IPS DF 19.7 (cell line): ENCODE measurements around the gene NIT1.

Experiments
- DNase-seq: peaks from one replicate; pipeline ENCODE4 v3.0.0-alpha.2; 2013; ENCODE audit warnings: low read depth, low spot score

The NIT1 gene, protein sequence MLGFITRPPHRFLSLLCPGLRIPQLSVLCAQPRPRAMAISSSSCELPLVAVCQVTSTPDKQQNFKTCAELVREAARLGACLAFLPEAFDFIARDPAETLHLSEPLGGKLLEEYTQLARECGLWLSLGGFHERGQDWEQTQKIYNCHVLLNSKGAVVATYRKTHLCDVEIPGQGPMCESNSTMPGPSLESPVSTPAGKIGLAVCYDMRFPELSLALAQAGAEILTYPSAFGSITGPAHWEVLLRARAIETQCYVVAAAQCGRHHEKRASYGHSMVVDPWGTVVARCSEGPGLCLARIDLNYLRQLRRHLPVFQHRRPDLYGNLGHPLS

GRCh38 chr1:161117759-161118581 is at the start of gene NIT1, which contains the start of gene PFDN2:
NIT1 (plus strand) TSS chr1:161118105; CDS start chr1:161118177, 72 bp downstream.
PFDN2 (minus strand) TSS chr1:161118037; CDS start chr1:161118026, 11 bp downstream.
- DNase-seq, result peak; percentile 69

DNA sequence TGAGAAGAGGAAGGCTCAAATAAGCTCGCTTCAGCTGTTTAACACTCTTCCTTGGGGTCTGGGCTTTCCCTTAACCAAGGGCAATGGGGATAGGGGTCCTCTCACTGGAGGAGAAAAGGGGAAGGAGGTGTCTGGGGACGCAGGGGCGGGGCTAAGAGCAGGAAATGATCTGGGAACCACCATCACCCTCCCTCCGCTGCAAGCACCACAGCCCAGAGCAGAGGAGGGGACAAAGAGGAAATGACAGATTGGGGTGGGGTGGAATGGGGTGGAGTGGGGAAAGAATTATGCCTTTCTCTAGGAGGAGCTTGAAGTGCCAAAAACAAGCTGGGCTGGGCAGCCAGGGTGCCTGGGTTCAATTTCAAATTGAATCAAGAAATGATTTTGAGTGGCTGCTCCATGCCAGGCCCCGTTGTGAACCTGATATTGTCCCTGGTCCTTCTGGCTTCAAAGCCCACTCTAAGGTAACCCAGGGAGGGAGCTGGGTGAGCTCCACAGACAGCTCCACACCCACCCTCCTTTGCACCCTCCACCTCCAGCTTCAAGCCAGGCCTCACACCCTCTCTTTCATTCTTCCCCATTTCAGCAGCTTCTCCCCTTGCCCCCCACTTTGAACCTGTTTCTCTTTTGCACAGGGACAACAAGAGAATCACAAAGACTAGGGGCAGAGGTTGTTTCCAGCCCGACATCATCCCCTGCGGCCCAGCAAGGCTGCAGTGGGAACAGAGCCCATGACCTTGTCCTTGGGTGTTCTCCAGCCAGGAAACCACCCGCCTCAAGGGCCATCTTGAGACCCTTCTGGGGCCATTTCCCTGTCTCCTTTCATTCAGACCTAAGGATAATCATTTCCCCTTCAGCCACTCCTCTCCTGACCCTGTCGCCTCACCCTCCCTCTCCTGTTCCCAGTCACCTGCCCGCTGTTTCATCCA is 49.3 kb upstream of the NIT1 start:
- no peak for DNase-seq

DNA sequence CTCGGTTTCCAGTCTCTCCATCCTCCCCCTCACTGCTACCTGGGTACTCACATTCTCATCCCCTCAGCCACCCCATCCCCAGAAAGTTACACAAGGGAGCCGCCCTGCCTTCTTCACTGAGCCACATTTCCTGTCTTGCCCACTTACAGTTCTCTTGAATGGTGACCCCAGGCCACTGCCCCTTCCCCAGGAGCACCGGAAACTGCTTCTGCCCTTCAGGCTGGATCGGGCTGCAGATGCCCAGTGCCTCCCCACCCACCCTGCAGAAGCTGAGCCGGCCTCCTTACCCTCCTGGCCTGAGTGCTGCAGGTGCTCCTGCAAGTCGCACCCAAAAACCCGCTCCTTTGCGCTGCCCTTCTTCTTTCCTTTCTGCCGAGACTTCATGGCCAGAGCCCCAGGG is 48.7 kb upstream of the NIT1 start:
- DNase-seq, result no peak

DNA sequence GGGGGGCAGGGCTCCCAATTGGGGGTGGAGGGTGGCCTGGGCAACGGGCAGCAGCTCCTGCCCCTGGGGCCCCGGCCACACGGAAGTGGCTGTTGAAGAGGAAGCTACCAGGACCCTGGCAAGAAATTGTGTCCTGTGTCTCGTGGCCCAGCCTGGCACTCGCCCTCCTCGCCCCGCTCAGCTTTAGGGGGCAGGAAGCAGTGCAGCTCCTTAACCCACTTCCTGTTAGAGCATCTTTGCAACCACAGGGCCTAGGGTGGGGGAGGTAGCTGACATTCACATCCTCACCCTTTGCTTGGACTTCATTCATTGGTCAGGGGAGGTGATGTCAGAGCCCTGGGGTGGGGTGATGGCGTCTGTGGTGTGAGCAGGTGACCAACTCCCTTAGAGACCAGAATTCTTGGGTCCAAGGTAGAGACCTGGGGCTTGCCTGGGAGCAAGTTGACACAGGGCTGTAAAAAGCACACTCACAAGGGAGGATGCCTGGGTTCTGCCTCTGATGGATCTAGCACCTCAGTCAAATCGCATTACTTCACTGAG is 48.1 kb upstream of the NIT1 start, which contains the start of gene ARHGAP30:
ARHGAP30 (minus strand) TSS at position 161 of the 540 bp plus-strand sequence. CDS start 267 bp downstream, outside the sequence.
- no peak for DNase-seq

DNA sequence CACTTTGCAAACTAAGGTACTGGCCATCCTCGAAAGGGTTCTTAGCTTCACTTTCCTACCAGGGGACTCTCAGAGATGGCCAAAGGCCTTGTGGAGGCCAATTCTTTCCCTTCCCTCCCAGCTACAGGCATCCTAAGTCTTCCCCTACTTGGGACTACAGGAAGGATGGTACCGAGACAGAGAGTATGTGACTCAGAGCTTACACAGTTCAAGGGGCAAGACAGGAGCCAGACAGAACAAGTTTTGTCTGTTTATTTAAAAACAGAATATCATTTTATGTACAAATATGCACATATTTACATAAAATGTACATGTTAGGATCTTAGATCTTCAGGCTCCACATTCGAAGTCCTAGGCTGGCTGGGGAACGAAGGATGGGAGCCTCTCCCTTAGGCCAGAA is 47.1 kb upstream of the NIT1 start:
- no peak for DNase-seq

- no peak for DNase-seq
These were observed 46.0 kb upstream of the NIT1 start for GRCh38 chr1:161071886-161072371.

DNA sequence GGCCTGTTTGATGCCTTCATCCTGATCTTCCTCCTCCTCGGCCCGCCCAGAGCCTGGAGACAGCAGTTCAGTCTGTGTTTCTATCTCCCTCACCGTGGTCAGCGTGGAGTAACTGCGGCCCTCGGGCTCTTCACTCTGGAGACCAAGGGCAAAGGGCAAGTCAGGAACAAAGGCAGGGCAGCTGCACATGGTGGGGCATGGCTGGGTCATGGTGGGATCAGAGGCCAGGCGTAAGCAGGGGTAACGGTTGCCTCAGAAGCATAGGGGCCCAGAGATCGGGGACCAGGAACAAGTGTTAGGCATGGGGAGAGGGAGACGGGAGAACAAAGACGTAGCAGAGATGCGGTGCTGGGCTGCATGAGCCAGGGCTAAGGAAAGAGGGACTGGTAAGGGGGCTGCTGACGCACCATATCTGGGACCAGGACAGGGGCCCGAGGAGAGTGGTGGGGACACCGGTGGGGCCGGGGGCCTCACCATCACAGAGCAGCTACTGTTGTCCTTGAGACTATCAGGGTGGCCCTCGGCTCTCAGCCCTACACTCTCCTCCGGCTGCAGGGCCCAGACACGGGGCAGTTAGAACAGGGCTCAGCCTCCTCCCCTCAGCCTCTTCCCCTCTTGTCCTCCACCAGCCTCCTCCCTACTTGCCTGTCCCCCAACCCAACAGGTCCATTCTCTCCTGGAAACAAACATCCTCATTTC is 45.0 kb upstream of the NIT1 start:
- no peak for DNase-seq

DNA sequence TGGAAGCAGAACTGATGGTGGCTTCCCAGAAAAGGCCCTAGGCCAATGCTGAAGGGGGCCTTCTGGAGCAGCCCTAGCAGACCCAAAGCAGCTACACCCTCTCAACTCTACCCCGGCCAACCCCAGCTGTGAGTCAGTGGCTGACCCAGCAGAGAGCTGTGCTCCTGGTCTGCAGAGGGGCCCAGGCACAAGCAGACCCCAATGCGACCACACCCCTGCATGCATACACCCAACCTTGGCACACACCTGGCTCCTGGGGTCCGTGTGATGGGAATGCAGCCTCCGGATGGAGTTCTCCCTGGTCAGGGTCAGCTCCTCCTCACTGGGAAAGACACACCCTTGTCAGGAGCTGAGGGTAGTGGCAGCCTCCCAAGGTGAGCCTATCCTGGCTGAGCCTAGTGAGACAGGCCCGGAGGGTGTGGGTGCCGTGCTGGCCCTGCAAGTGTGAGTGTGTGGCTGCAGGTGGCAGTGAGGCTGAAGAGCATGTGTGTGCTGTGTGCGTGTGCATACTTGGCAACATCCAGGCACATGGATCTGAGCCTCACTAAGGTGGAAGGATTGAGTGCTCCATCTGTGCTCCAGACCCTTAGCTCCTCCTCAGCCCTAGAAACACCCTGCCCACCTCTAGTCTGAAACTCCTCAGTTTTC is 44.3 kb upstream of the NIT1 start:
- no peak for DNase-seq

DNA sequence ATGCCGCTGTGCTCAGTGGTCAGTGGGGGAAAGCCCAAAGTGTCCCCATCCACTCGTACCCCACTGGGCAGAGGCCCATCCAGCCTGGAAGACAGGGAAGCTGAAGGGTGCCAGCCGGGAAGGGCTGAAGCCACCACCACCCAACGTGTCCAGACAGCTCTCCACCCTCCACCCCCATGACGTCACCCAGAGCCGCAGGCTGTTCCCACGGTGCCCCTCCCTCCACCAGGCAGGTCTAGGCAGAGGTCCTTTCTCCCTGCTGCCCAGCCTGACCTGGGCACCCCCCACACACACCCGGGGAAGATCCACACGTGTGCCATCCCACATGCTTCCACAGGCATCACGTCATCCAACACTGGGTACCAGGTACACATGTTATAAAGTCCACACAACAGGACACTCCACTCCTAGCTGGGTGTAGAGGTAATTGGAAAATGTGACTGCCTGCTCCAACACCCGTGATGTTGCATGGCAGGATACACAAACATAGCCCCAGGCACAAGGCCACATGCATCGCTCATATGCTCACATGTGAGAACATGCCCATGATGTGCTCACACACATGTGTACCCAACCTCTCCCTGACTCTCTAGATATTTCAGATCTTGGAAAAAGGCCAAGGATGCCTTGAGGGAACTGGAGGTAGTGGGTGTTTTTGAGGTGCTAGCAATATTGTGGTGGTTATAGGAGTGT is 43.1 kb upstream of the NIT1 start:
- no peak for DNase-seq

DNA sequence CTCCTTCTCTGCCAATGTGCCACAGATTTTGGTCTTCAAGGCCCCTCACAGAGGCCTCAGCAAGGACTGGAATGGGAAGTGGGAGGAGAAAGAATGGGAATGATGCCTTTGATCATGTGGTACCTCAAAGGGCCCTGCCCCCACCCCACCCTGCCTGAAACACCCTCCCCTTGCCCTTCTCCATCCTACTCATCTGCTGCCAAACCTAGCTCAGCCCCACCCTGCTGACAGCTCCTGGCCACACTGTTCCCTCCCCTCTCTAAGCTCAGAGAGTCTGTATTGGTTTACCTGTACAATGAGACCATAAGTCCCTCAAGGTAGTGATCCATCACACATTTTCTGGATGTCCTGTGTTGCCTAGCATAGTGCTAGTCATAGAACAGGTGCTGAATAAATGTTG is 41.5 kb upstream of the NIT1 start:
- no peak for DNase-seq

- DNase-seq, result no peak
These were observed 40.5 kb upstream of the NIT1 start for GRCh38 chr1:161077426-161077825.

- DNase-seq, result no peak
These were observed 38.3 kb upstream of the NIT1 start for GRCh38 chr1:161079436-161080110.

- DNase-seq, result no peak
These were observed 37.2 kb upstream of the NIT1 start for GRCh38 chr1:161080441-161081405.

DNA sequence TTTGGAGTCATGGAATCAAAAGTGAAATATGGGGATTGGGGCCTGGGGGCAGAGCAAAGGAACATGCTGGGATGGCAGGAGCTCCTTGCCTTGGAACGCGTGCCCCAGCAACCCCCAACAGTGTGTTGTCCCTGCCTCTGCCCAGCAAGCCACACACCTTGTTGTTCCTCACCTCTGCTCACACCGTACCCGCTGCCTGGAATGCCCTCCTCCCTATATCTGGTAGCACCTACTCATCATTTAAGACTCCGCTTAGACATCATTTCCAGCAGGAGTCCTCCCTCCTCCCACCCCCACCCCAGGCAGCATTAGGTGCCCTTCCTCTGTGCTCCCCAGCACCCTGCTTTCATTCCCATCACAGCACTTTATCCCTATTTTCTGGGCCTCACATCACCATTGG is 36.4 kb upstream of the NIT1 start:
- no peak for DNase-seq

GRCh38 chr1:161082483-161082882 is 35.4 kb upstream of the NIT1 start:
- no peak for DNase-seq

DNA sequence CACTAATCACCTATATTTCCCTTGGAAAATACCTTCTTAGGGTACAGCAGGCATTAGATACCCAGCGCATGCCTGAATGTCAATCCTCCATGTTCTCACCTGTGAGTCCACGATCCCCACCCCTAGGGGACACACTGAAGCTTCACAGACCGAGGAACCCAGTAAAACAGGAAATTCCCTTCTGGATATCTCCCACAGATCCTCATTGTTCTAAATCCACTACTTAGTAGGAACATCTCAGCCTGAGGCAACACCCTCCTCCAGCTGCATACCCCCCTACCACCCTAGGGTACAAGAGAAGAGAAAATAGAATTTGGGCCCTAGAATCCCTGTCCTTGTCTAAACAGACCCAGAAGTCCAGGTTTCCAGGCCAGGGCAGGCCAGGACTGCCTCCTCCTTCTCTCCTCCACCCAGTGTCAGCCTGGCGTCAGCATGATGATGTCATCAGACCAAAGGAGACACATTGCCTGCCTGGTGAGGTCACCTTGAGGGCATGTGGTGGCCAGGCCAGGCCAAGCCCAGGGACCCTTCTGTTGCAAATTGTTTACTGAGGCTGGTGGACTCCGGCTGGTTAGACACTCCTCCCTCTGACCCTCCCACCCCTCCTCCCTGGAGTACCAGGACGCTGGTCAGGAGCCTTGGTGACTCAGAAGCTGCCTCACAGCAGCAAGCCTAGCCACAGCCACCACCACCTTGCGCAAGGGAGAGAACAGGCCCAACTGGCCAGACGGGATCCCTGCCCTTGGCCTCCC is 34.7 kb upstream of the NIT1 start:
- no peak for DNase-seq
